HG03045 (cell line): Measurements from ENCODE around the gene MEGF10.
"Not testable (repeated sequence)": the region's sequence is repeated elsewhere in the genome, so short reads cannot be mapped to it uniquely, and the experiment has no call there.

Experiments used
- ATAC-seq: cut with Tn5 transposase; IDR thresholded peaks from one replicate; pipeline ENCODE4 v1.9.1; 2021; ENCODE audit warnings: mild to moderate bottlenecking, moderate library complexity; ENCODE audit not compliant: unreplicated experiment

Gene MEGF10

GRCh38 chr5:127297348-127298035 lies 6.9 kb downstream of the MEGF10 start:
- no peak for ATAC-seq

GRCh38 chr5:127298036-127298429 lies 7.4 kb downstream of the MEGF10 start:
- no peak for ATAC-seq

- ATAC-seq = no peak
These were observed 8.1 kb downstream of the MEGF10 start for GRCh38 chr5:127298656-127299055.

GRCh38 chr5:127299678-127300077 lies 9.1 kb downstream of the MEGF10 start:
- no peak for ATAC-seq

- ATAC-seq = no peak
These were observed 11.9 kb downstream of the MEGF10 start for GRCh38 chr5:127302509-127302908.

- ATAC-seq = no peak
These were observed 12.8 kb downstream of the MEGF10 start for GRCh38 chr5:127303404-127303803.

GRCh38 chr5:127305493-127305892 lies 14.9 kb downstream of the MEGF10 start:
- no peak for ATAC-seq

- ATAC-seq = no peak
These were observed 15.4 kb downstream of the MEGF10 start for GRCh38 chr5:127306036-127306435.

- no peak for ATAC-seq
These were observed 16.1 kb downstream of the MEGF10 start for GRCh38 chr5:127306647-127307046.

- no peak for ATAC-seq
These were observed 17.3 kb downstream of the MEGF10 start for GRCh38 chr5:127307868-127308267.

GRCh38 chr5:127308325-127308724 lies 17.7 kb downstream of the MEGF10 start:
- not testable (repeated sequence) for ATAC-seq

GRCh38 chr5:127308945-127309344 lies 18.3 kb downstream of the MEGF10 start:
- no peak for ATAC-seq

GRCh38 chr5:127311349-127311748 lies 20.8 kb downstream of the MEGF10 start:
- ATAC-seq = no peak

- ATAC-seq = no peak
These were observed 21.4 kb downstream of the MEGF10 start for GRCh38 chr5:127311781-127312525.

GRCh38 chr5:127313379-127313778 lies 22.8 kb downstream of the MEGF10 start:
- ATAC-seq = no peak

- peak; percentile 91 for ATAC-seq
These were observed 23.4 kb downstream of the MEGF10 start for GRCh38 chr5:127313847-127314473.

GRCh38 chr5:127316011-127316410 lies 25.4 kb downstream of the MEGF10 start:
- ATAC-seq = no peak

- ATAC-seq = not testable (repeated sequence)
These were observed 26.8 kb downstream of the MEGF10 start for GRCh38 chr5:127317385-127317784.

GRCh38 chr5:127320032-127320965 lies 29.7 kb downstream of the MEGF10 start:
- peak; percentile 85 for ATAC-seq

GRCh38 chr5:127321465-127321864 lies 30.9 kb downstream of the MEGF10 start:
- no peak for ATAC-seq

- no peak for ATAC-seq
These were observed 31.8 kb downstream of the MEGF10 start for GRCh38 chr5:127322403-127322802.
